Measurements from ENCODE around the gene DSN1. TPM values are rescaled to one million over a fixed set of nuclear protein-coding genes. Genes with fewer than 3 reads are reported as not detected.

Gene DSN1
- total and polyA plus RNA-seq, 2 donors (not counting 1 experiment from before 2014, with no cell fraction given), result 8.3 to 13.4 TPM

- no peak for TF ChIP-seq CTCF (conservative IDR thresholded peaks at IDR 0.05 in 1 of 2, IDR thresholded peaks at IDR 0.05 in 1 of 2; ENCODE audit: low read depth in 1 of 2, low read length in 2 of 2)
- TF ChIP-seq EZH2 (IDR thresholded peaks at IDR 0.05; ENCODE audit: low read length, missing control alignments), result no peak
- H2AFZ ChIP-seq (ENCODE audit: low read length), result no peak overlapping the region
- H3K4me3 ChIP-seq (replicated peaks in 1 of 4; ENCODE audit: control extremely low read depth in 1 of 4, insufficient read depth in 1 of 4, low read depth in 3 of 4, low read length in 4 of 4), result no peak overlapping the region
- H3K9me3 ChIP-seq (ENCODE audit: control insufficient read depth, insufficient read depth, low read depth, low read length), result no peaks in the 10 kb centered on the region
- H3K36me3 ChIP-seq (ENCODE audit: control insufficient read depth, insufficient read depth, low read length), result no peaks in the 10 kb centered on the region
- no peaks in the 10 kb centered on the region for H3K4me1 ChIP-seq (ENCODE audit: control insufficient read depth, extremely low read depth, insufficient read depth, low read length)
- no peak overlapping the region for H3K9ac ChIP-seq (ENCODE audit: insufficient read depth, low read length)
- no peak overlapping the region for H3K4me2 ChIP-seq (ENCODE audit: extremely low read depth, insufficient read depth, low read length)
- no peaks in the 10 kb centered on the region for H4K20me1 ChIP-seq (ENCODE audit: control insufficient read depth, extremely low read depth, insufficient read depth, low read length)
- DNase-seq (ENCODE audit: low read depth in 2 of 2), result no peak
- H3K27me3 ChIP-seq (ENCODE audit: control insufficient read depth, insufficient read depth, low read length), result no peaks in the 10 kb centered on the region
- H3K27ac ChIP-seq (ENCODE audit: insufficient read depth, low read length), result no peak overlapping the region
- no peaks in the 10 kb centered on the region for H3K79me2 ChIP-seq (ENCODE audit: control insufficient read depth, insufficient read depth, low read length)
Observed at GRCh38 chr20:36709126-36709525, 64.4 kb downstream of the DSN1 start.

- H3K79me2 ChIP-seq (ENCODE audit: control insufficient read depth, insufficient read depth, low read length), result no peaks in the 10 kb centered on the region
- TF ChIP-seq CTCF (conservative IDR thresholded peaks at IDR 0.05 in 1 of 2, IDR thresholded peaks at IDR 0.05 in 1 of 2; ENCODE audit: low read depth in 1 of 2, low read length in 2 of 2) (no peak), EZH2 (IDR thresholded peaks at IDR 0.05; ENCODE audit: low read length, missing control alignments) (no peak)
- no peaks in the 10 kb centered on the region for H3K4me1 ChIP-seq (ENCODE audit: control insufficient read depth, extremely low read depth, insufficient read depth, low read length)
- H2AFZ ChIP-seq (ENCODE audit: low read length), result no peak overlapping the region
- no peak overlapping the region for H3K27ac ChIP-seq (ENCODE audit: insufficient read depth, low read length)
- no peak for DNase-seq (ENCODE audit: low read depth in 2 of 2)
- H3K9ac ChIP-seq (ENCODE audit: insufficient read depth, low read length), result no peak overlapping the region
- H3K27me3 ChIP-seq (ENCODE audit: control insufficient read depth, insufficient read depth, low read length), result no peaks in the 10 kb centered on the region
- no peak overlapping the region for H3K4me2 ChIP-seq (ENCODE audit: extremely low read depth, insufficient read depth, low read length)
- no peaks in the 10 kb centered on the region for H4K20me1 ChIP-seq (ENCODE audit: control insufficient read depth, extremely low read depth, insufficient read depth, low read length)
- H3K36me3 ChIP-seq (ENCODE audit: control insufficient read depth, insufficient read depth, low read length), result no peaks in the 10 kb centered on the region
- no peak overlapping the region for H3K4me3 ChIP-seq (replicated peaks in 1 of 4; ENCODE audit: control extremely low read depth in 1 of 4, insufficient read depth in 1 of 4, low read depth in 3 of 4, low read length in 4 of 4)
- H3K9me3 ChIP-seq (ENCODE audit: control insufficient read depth, insufficient read depth, low read depth, low read length), result no peaks in the 10 kb centered on the region
Observed at GRCh38 chr20:36703530-36703929, 70.0 kb downstream of the DSN1 start.

Other genes with a start within 250 kb of the DSN1 start
- gene MYL9, start 232.2 kb downstream of the DSN1 start, total RNA-seq, result 9.2 and 25.4 TPM in 2 replicates
- 178 and 457 TPM in 2 replicates for gene MYL9, start 232.2 kb downstream of the DSN1 start, polyA plus RNA-seq
- gene TGIF2, start 200.2 kb downstream of the DSN1 start, total RNA-seq, result 3.8 and 5.6 TPM in 2 replicates
- gene TGIF2, start 200.2 kb downstream of the DSN1 start, polyA plus RNA-seq, result 5.9 and 9.9 TPM in 2 replicates
- gene RAB5IF, start 168.0 kb downstream of the DSN1 start, total RNA-seq, result 58.0 and 61.9 TPM in 2 replicates
- 104 and 114 TPM in 2 replicates for gene RAB5IF, start 168.0 kb downstream of the DSN1 start, polyA plus RNA-seq
- gene SLA2, start 127.6 kb downstream of the DSN1 start, total RNA-seq, result not detected in 2 replicates
- gene SLA2, start 127.6 kb downstream of the DSN1 start, polyA plus RNA-seq, result not detected in 2 replicates
- 19.3 and 37.8 TPM in 2 replicates for gene NDRG3, start 27.7 kb downstream of the DSN1 start, total RNA-seq
- gene NDRG3, start 27.7 kb downstream of the DSN1 start, polyA plus RNA-seq, result 37.8 and 40.8 TPM in 2 replicates
- under 0.01 TPM in 1 of 2 replicates, not detected in the other for gene TLDC2, start 102.4 kb upstream of the DSN1 start, total RNA-seq
- 0.09 TPM in 2 replicates for gene TLDC2, start 102.4 kb upstream of the DSN1 start, polyA plus RNA-seq
- gene SAMHD1, start 177.9 kb upstream of the DSN1 start, total RNA-seq, result 29.5 and 47.2 TPM in 2 replicates
- gene SAMHD1, start 177.9 kb upstream of the DSN1 start, polyA plus RNA-seq, result 25.9 and 34.2 TPM in 2 replicates